Measurements from ENCODE around the gene FAM114A1.
"Not testable (repeated sequence)": the region's sequence is repeated elsewhere in the genome, so short reads cannot be mapped to it uniquely, and the experiment has no call there.

Gene FAM114A1

GRCh38 chr4:38958453-38959190, 91.0 kb downstream of the FAM114A1 start:
- in situ Hi-C loops (cut with HindIII; ENCODE audit: low sequenced_read_pairs): no loop called here

GRCh38 chr4:38959248-38959647, 91.6 kb downstream of the FAM114A1 start:
- in situ Hi-C loops (cut with HindIII; ENCODE audit: low sequenced_read_pairs): not testable (repeated sequence)

GRCh38 chr4:38964942-38965775, 97.6 kb downstream of the FAM114A1 start:
- in situ Hi-C loops (cut with HindIII; ENCODE audit: low sequenced_read_pairs): no loop called here

- in situ Hi-C loops (cut with HindIII; ENCODE audit: low sequenced_read_pairs): no loop called here
Observed at GRCh38 chr4:38965866-38966265, 98.3 kb downstream of the FAM114A1 start.

- in situ Hi-C loops (cut with HindIII; ENCODE audit: low sequenced_read_pairs): no loop called here
Observed at GRCh38 chr4:38967260-38968095, 99.9 kb downstream of the FAM114A1 start.

- in situ Hi-C loops (cut with HindIII; ENCODE audit: low sequenced_read_pairs): no loop called here
Observed at GRCh38 chr4:38968668-38969067, 101.1 kb downstream of the FAM114A1 start.

- in situ Hi-C loops (cut with HindIII; ENCODE audit: low sequenced_read_pairs): no loop called here
Observed at GRCh38 chr4:38976308-38976707, 108.7 kb downstream of the FAM114A1 start.

- in situ Hi-C loops (cut with HindIII; ENCODE audit: low sequenced_read_pairs): no loop called here
Observed at GRCh38 chr4:38979081-38979480, 111.5 kb downstream of the FAM114A1 start.

GRCh38 chr4:38979511-38980230, 112.1 kb downstream of the FAM114A1 start:
- in situ Hi-C loops (cut with HindIII; ENCODE audit: low sequenced_read_pairs): no loop called here

GRCh38 chr4:38980903-38981676, 113.5 kb downstream of the FAM114A1 start:
- in situ Hi-C loops (cut with HindIII; ENCODE audit: low sequenced_read_pairs): no loop called here

- in situ Hi-C loops (cut with HindIII; ENCODE audit: low sequenced_read_pairs): no loop called here
Observed at GRCh38 chr4:38982361-38983095, 114.9 kb downstream of the FAM114A1 start.

GRCh38 chr4:38983291-38983690, 115.7 kb downstream of the FAM114A1 start:
- in situ Hi-C loops (cut with HindIII; ENCODE audit: low sequenced_read_pairs): no loop called here

- in situ Hi-C loops (cut with HindIII; ENCODE audit: low sequenced_read_pairs): no loop called here
Observed at GRCh38 chr4:38983787-38984598, 116.4 kb downstream of the FAM114A1 start.

- in situ Hi-C loops (cut with HindIII; ENCODE audit: low sequenced_read_pairs): no loop called here
Observed at GRCh38 chr4:38985410-38986100, 117.9 kb downstream of the FAM114A1 start.

GRCh38 chr4:38987491-38987890, 119.9 kb downstream of the FAM114A1 start:
- in situ Hi-C loops (cut with HindIII; ENCODE audit: low sequenced_read_pairs): no loop called here

GRCh38 chr4:38988353-38988752, 120.7 kb downstream of the FAM114A1 start:
- in situ Hi-C loops (cut with HindIII; ENCODE audit: low sequenced_read_pairs): not testable (repeated sequence)

- in situ Hi-C loops (cut with HindIII; ENCODE audit: low sequenced_read_pairs): no loop called here
Observed at GRCh38 chr4:38989487-38989886, 121.9 kb downstream of the FAM114A1 start.

- in situ Hi-C loops (cut with HindIII; ENCODE audit: low sequenced_read_pairs): no loop called here
Observed at GRCh38 chr4:38990241-38990640, 122.6 kb downstream of the FAM114A1 start.
